ENCODE measurements around the gene NFAM1.
A peak's percentile ranks its signal among the peaks of the same experiment; 100 is the strongest.

Gene NFAM1

DNA sequence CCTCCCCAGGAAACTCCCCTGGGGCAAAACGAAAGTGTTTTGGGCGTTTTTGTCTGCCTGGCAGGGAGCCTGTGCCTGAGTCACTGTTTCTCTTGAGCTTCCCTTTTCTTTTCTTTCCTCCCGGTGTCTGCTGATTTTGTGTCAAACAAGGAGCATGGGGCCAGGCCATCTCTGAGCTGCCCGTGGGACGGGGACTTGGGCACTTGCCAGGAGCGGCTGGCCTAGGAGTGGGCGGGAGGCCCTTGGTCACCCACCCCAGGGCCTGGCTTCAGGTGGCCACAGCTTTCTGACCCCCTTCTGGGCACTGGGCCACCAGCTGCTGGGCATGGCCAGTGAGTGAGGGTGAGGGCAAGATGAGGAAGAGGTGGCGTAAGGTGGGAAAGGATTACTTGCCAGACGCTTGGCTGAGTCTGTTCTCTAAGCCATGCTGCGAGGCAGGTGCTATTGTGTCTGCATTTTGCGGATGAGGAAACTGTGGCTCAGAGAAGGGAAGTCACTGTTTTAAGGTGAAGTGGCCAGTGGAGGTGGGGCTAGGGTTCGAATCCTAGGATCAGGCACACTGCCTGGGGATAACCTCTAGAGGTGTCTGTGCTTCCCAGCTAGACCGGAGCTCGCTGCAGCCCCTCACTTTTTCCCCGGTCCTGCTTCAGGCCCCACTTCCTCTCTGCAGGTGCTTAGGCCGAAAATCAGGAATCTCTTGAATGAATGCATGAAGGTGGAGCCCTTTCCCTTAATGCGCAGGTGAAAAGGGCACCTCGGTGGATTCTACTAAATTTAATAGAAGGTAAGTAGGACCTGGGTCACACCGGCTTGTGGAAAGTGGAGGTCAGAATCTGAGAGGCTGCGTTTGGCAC, 7.8 kb upstream of the NFAM1 start:
- DNase-seq (ENCODE audit: low spot score), result no peak

- DNase-seq (ENCODE audit: low spot score), result no peak
Observed at GRCh38 chr22:42439021-42439567, 6.9 kb upstream of the NFAM1 start.

DNA sequence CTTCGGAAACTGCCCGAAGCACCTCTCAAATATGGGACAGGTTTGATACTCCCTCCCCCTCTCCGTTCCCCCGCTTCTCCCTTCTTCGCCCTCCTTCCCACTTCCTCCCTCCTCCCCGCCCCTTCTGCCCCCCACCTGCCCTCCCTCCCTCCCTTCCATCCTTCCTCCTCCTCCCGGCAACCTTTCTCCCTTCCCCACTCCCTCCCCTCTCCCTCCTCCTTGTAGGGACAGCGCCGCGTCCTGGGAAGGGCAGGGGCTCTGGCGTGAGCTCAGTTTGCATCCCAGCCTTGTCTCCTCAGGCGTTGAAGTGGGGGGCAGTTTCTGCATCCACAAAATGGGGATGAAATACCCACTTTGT, 6.1 kb upstream of the NFAM1 start:
- DNase-seq (ENCODE audit: low spot score), result no peak

- DNase-seq (ENCODE audit: low spot score), result peak; percentile 87
Observed at GRCh38 chr22:42437488-42438292, 5.5 kb upstream of the NFAM1 start.

GRCh38 chr22:42436404-42436803, 4.2 kb upstream of the NFAM1 start:
- no peak for DNase-seq (ENCODE audit: low spot score)

DNA sequence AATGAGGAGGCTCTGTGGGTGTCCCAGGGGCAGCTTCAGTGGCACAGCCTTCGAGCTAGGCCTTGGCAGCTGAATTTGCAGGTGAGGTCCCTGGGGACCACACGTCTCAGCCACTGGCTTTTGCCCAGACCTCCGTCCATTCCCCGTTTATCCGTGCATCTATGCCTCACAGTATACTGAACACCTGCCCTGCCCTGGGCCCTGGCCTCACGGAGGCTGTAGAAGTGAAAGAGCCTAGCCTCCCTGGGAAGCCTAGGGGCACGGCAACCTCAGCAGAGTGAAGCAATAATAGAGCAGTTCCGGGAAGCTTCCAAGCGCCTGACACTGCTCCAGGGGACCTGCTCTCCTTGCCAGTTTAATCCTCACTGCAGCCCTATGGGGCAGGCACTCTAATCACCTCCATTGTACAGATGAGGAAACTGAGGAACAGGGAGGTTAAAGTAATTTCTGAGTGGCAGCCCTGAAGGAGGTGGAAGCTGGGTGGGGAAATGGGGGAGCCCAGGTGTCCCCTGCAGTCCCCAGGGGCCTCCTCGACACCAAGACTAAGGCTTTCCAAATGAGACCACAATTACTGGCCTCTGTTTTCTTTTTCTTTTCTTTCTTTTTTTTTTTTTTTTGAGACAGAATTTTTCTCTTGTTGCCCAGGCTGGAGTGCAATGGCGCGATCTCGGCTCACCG, 2.7 kb upstream of the NFAM1 start:
- DNase-seq (ENCODE audit: low spot score), result no peak

DNA sequence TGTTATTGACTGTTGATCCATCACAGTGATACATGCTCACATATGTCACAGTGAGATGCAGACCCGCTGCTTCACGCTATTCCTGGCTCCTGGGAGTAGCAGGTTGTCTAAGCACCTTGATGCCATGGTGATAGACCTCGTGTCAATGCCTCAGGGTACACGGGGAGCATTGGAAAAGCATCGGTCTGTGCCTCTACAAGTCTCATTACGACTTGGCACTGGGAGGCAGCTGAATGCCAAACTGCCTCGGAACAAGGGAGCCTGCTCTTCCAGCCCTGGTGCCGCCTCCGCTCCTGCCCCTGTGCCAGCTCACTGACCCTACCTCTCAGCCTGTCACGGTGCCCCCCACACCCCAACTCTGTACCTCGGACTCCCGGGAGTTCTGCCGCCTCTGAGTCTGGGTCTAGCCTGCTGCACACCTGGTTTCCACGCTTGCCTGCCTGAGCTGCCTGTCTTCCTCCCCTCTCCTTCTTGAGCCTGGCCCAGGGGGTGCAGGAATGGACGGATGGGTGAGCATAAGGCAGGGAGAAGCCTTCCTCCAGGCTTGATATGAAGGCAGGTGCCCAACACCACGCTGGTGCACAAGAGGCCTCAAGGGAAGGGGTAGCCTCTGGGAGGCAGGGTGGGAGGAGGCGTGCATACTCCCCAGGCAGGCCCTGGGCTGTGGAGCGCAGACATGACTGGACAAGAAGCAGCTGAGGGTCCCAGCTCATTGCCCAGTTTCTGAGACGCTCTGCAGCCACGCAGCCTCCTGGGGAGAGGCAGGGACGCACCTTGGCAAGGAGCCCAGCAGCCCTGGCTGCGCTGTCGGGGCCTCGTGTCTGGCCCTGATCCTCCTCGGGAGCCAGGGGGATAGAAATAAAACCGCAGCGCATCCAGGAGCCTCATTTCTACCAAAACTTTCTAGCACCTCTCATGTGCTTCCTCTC, 1.8 kb upstream of the NFAM1 start:
- DNase-seq (ENCODE audit: low spot score), result no peak

GRCh38 chr22:42432818-42433217, 615 bp upstream of the NFAM1 start:
- DNase-seq (ENCODE audit: low spot score), result no peak

DNA sequence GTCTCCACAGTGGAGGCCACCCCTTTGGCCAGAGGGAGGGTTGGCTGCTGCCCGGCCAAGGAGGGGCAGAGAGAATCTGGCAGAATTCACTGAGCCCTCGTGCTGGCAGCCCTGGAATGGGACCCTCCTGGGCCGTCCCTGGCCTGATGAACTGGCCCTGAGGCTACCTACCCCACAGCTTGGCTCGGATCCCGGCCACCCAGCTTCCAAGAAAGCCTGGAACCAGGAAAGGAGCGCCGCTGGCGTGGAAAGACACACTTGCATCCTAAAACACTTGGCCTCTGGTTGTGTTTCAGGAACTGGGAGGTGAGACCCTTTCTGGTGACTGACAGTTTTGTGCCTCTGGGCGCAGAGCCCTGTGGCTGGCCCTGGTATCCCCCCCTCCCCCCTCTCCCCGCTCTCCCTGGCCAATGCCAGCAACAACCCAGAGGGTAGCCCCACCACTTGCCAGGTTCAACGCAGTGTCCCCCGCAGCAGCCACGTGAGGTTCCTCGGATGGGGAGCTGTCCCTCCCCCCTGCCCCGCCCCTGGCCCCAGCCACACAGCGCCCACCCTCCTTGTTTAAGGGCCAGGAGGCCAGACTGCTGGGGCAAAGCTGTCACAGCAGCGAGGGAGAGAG, 693 bp downstream of the NFAM1 start:
- no peak for DNase-seq (ENCODE audit: low spot score)

GRCh38 chr22:42430528-42431125, 1.6 kb downstream of the NFAM1 start:
- DNase-seq (ENCODE audit: low spot score), result no peak

GRCh38 chr22:42428760-42429159, 3.4 kb downstream of the NFAM1 start:
- DNase-seq (ENCODE audit: low spot score), result no peak

GRCh38 chr22:42428025-42428424, 4.2 kb downstream of the NFAM1 start:
- DNase-seq (ENCODE audit: low spot score), result no peak

GRCh38 chr22:42427167-42427566, 5.0 kb downstream of the NFAM1 start:
- DNase-seq (ENCODE audit: low spot score), result no peak

GRCh38 chr22:42425989-42426355, 6.2 kb downstream of the NFAM1 start:
- DNase-seq (ENCODE audit: low spot score), result no peak

- DNase-seq (ENCODE audit: low spot score), result no peak
Observed at GRCh38 chr22:42425337-42425988, 6.7 kb downstream of the NFAM1 start.

DNA sequence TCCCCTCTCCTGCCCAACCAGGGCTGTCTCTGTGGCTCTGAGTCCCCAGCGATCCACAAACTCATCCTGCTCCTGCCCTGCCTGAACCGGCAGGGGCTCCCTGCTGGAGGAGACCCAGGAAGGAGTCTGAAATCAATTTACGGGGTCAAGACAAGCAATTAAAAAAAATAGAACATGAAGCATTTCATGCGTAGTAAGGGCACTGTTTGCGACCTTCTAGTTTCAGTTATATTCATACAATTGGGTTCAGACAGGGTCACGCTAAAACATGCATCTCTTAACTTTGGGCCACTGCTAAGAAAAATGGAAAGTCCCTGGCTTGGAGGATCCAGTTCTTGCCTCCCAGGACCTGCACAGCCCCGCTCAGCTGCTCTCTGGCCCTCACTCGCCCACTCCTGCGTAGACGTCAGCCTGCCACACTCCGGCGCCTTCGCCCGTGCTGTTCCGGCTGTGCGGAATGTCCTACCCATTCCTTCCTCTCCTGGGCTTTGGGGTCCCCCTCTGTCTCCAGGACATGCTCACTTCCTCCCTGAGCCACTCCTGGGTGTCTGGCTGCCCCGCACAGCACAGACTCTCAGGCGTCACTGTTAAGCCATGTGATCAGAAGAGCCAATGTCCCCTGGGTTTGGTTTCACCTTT, 12.8 kb downstream of the NFAM1 start:
- no peak for DNase-seq (ENCODE audit: low spot score)

- no peak for DNase-seq (ENCODE audit: low spot score)
Observed at GRCh38 chr22:42418811-42419242, 13.4 kb downstream of the NFAM1 start.

DNA sequence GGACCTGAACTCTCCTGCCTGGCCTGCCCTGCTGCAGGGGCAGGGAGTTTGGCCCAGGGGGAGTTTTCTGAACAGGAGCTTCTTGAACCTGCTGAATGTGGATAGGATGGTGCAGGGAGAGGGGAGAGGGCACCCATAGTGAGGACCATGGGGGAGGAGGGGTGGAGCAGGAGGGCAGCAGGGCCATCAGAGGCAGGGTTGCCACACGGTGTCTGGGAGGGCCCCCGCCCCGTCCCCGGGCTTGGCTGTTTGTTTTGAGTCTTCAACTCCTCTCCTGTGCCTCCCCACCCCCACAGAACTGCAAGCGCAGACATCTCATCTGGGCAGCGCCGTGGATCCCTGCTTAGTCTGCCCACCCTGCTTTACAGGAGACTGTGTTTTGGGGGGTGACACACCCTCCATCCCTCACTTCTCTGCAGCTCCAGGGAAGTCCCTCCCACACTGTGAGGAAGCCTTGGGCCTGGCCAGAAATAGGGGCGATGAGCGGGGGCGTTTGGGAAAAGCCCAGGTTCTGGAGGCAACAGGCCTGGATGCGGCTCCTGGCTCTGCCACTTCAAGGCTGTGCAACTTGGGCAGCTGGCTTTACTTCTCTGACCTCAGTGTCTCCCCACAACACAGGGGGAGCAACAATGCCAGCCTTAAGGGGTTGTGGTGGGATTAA, 14.4 kb downstream of the NFAM1 start:
- DNase-seq (ENCODE audit: low spot score), result no peak

DNA sequence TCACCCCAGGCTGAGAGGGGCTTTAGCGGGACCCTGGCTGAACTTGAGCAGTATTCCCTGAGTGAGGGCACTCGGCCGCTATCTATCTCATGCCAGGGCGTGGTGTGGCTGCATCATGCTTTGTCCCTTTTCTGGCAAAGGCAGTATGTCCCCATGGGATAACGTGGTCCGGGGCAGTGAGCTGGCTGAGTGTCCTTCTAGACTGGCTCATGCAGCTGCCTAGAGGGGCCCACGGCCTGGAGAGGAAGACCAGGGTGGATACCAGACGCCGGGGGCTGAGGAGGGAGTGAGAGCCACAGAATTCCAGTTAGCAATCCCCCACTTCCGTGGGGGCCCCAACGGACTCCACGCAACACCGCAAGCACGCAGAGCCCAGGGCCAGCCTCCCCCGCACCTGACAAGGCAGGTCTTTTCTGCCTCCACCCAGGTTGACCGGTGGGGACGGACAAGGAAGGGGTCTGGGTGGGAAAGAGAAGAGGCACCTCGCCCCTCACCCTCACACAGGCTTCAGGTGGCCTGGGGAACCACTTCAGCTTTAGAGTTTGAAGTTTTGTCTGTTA, 15.5 kb downstream of the NFAM1 start:
- DNase-seq (ENCODE audit: low spot score), result no peak
